K562 (cell line): ENCODE data around the gene THEM4. TPM values are rescaled to one million over a fixed set of nuclear protein-coding genes. Genes with fewer than 3 reads are reported as not detected.

Source experiments
- ATAC-seq: fragments of 200-7000 bp; cut with Tn5 transposase; 3 replicates; pipeline ENCODE4 v1.9.1; 2020; ENCODE audit warnings: moderate library complexity
- BruUV-seq: library from RNA; stranded (reverse); fragments of 400-500 nt; replicated peaks from 2 replicates; lab custom pipeline; 2021; lab: Mats Ljungman, UMichigan
- CTCF ChIA-PET: fragments of 300-600 bp; formaldehyde crosslinking; extraction: SDS; loops from one replicate; lab custom pipeline; 2021; ENCODE audit warnings: low intra/inter-chr PET ratio; lab: Yijun Ruan, JAX
- POLR2A ChIA-PET: fragments of 300-600, 350-650 bp; sonication (Branson Sonifier 250); formaldehyde crosslinking; extraction: SDS; loops from one replicate; lab custom pipeline; 2021; ENCODE audit warnings: antibody characterized with exemption, inconsistent platforms; lab: Yijun Ruan, JAX
- DNase-seq, 4 experiments: peaks; one replicate each; pipeline versions ENCODE4 v3.0.0 to v3.0.0-alpha.2; 2011 to 2018; ENCODE audit warnings: low spot score in 3 of 4, mixed read lengths in 3 of 4; ENCODE audit errors: extremely low read depth in 1 of 4
- FAIRE-seq: peaks from 2 replicates; lab custom pipeline; 2011; peaks lifted over from hg19 to GRCh38; lab: Jason Lieb, UNC
- H2AFZ ChIP-seq: 2 replicates; pipeline ENCODE4 v1.6.0; 2011; ENCODE audit warnings: low read depth, low read length, control low read depth, inconsistent platforms
- H3K27ac ChIP-seq: fragments of 200-600 bp; 3 replicates; pipeline ENCODE4 v1.8.0; 2011; ENCODE audit warnings: low read depth, mild to moderate bottlenecking, control low read depth, inconsistent platforms, low read length, moderate library complexity, mixed read lengths; ENCODE audit errors: extremely low read depth
- H3K27me3 ChIP-seq, 2 experiments: fragments of 300-600 bp in 1 of 2; 2 replicates in 1 of 2; 3 replicates in 1 of 2; pipeline versions ENCODE4 v1.6.0 to v1.8.0; 2011; ENCODE audit warnings: inconsistent platforms in 2 of 2, low read length in 2 of 2, mild to moderate bottlenecking in 1 of 2, mixed read lengths in 1 of 2, moderate library complexity in 1 of 2; ENCODE audit not compliant: control insufficient read depth in 2 of 2, insufficient read depth in 2 of 2
- H3K36me3 ChIP-seq: fragments of 300-600 bp; 3 replicates; pipeline ENCODE4 v1.8.0; 2011; ENCODE audit warnings: mild to moderate bottlenecking, low read length, inconsistent platforms; ENCODE audit not compliant: control insufficient read depth, insufficient read depth
- H3K4me1 ChIP-seq, 2 experiments: fragments of 200-600 bp in 1 of 2; replicated peaks in 1 of 2; 2 replicates in 1 of 2; 3 replicates in 1 of 2; pipeline versions ENCODE4 v1.5.1 to v1.8.0; 2011; ENCODE audit warnings: inconsistent platforms in 2 of 2, low read length in 2 of 2, mild to moderate bottlenecking in 1 of 2, mixed read lengths in 1 of 2, moderate library complexity in 1 of 2; ENCODE audit not compliant: control insufficient read depth in 2 of 2, insufficient read depth in 2 of 2
- H3K4me2 ChIP-seq: 2 replicates; pipeline ENCODE4 v1.6.1; 2011; ENCODE audit warnings: low read length, control low read depth, inconsistent platforms, mixed read lengths; ENCODE audit not compliant: insufficient read depth
- H3K4me3 ChIP-seq: fragments of 200-600 bp; sonication (generic), shearing (Covaris generic); 2 replicates; pipeline ENCODE4 v1.5.1; 2016; ENCODE audit warnings: control low read depth, inconsistent platforms
- H3K79me2 ChIP-seq: fragments of 200-600 bp; 3 replicates; pipeline ENCODE4 v1.8.0; 2011; ENCODE audit warnings: low read length, inconsistent platforms; ENCODE audit not compliant: control insufficient read depth, insufficient read depth
- H3K9ac ChIP-seq, 2 experiments: 2 replicates each; pipeline versions ENCODE4 v1.6.0 to v1.6.1; 2011; ENCODE audit warnings: low read depth in 2 of 2, low read length in 2 of 2, control low read depth in 1 of 2, inconsistent platforms in 1 of 2, mild to moderate bottlenecking in 1 of 2, mixed read lengths in 1 of 2; ENCODE audit not compliant: insufficient read depth in 1 of 2
- H3K9me1 ChIP-seq: one replicate; pipeline ENCODE4 v1.6.0; 2011; ENCODE audit warnings: inconsistent platforms, mild to moderate bottlenecking, low read length, moderate library complexity; ENCODE audit not compliant: control insufficient read depth, insufficient read depth
- H3K9me3 ChIP-seq: replicated peaks from 2 replicates; pipeline ENCODE4 v1.5.1; 2011; ENCODE audit warnings: low read depth, low read length, inconsistent platforms; ENCODE audit not compliant: control insufficient read depth, insufficient read depth
- H4K20me1 ChIP-seq: replicated peaks from 2 replicates; pipeline ENCODE4 v1.6.1; 2011; ENCODE audit warnings: low read length, inconsistent platforms, mixed read lengths; ENCODE audit not compliant: control insufficient read depth, insufficient read depth
- ADNP ChIP-seq: fragments of 200-800 bp; sonication (Bioruptor generic); IDR thresholded peaks from 2 replicates; pipeline ENCODE4 v1.6.1; 2016; ENCODE audit warnings: missing genetic modification characterization, missing compliant biosample characterization
- ETV6 ChIP-seq, 3 experiments: fragments of 150-350 bp in 1 of 3; sonication (generic) in 1 of 3; formaldehyde crosslinking in 1 of 3; IDR thresholded peaks; 2 replicates each; pipeline versions ENCODE4 v1.6.1 to v1.8.0; 2014 to 2022; ENCODE audit warnings: borderline replicate concordance in 2 of 3, low read depth in 2 of 3, antibody characterized with exemption in 1 of 3, low read length in 1 of 3, mild to moderate bottlenecking in 1 of 3, missing genetic modification reagents in 1 of 3
- HDAC6 ChIP-seq: IDR thresholded peaks from 2 replicates; pipeline ENCODE4 v1.6.1; 2012; ENCODE audit warnings: low read depth, mild to moderate bottlenecking, control low read depth, inconsistent platforms, low read length, moderate library complexity
- HIVEP1 ChIP-seq: fragments of 250-450 bp; sonication (Bioruptor Pico); IDR thresholded peaks from 2 replicates; pipeline ENCODE4 v1.4.0; 2020; ENCODE audit warnings: mild to moderate bottlenecking
- ZNF551 ChIP-seq: fragments of 250-450 bp; sonication (Bioruptor Pico); IDR thresholded peaks from 2 replicates; pipeline ENCODE4 v1.5.0; 2021; ENCODE audit warnings: mild to moderate bottlenecking, moderate library complexity
- ZNF75A ChIP-seq: fragments of 450-650 bp; formaldehyde crosslinking; IDR thresholded peaks from 2 replicates; pipeline ENCODE4 v1.4.0; 2020; ENCODE audit warnings: mild to moderate bottlenecking
- in situ Hi-C: fragments of 300-500 bp; cut with MboI; formaldehyde crosslinking; loops from 4 replicates; pipeline ENCODE4 v1.15.0; 2018; ENCODE audit warnings: inconsistent platforms, mixed read lengths
- intact Hi-C: fragments of 100-400 bp; cut with micrococcal nuclease; formaldehyde crosslinking; loops from 2 replicates; pipeline ENCODE4 v1.14.2; 2022
- polyA plus RNA-seq, 8 experiments: library from polyadenylated mRNA; depleted of rRNA in 4 of 8; stranded (reverse) in 5 of 8; unstranded in 3 of 8; fragments of >200 nt; fragmentation: Nextera tagmentation in 2 of 8; fragmentation: Illumina TruSeq in 1 of 8; extraction: Ambion mirVana in 2 of 8; extraction: Trizol in 1 of 8; gene quantifications; 2 replicates each; pipeline versions ENCODE4 v1.2.1 to v1.2.3, GENCODE V29; 2011 to 2014; ENCODE audit warnings: inconsistent platforms in 1 of 8, missing spikeins in 1 of 8
- total RNA-seq, 7 experiments: library from RNA; depleted of rRNA in 6 of 7; stranded (reverse); fragments of >200 nt in 6 of 7; fragmentation: Illumina TruSeq in 2 of 7; extraction: Trizol in 2 of 7; gene quantifications; 2 replicates each; pipeline versions ENCODE4 v1.2.1 to v1.2.3, GENCODE V29; 2011 to 2021; ENCODE audit warnings: low replicate concordance in 1 of 7
- TF ChIP-seq, protein P1 (sequence below): sonication (generic); formaldehyde crosslinking; IDR thresholded peaks from 2 replicates; pipeline ENCODE4 v1.8.0; 2022; ENCODE audit warnings: mild to moderate bottlenecking, missing genetic modification reagents
- TF ChIP-seq, protein P2 (sequence below): sonication (generic); formaldehyde crosslinking; IDR thresholded peaks from 2 replicates; pipeline ENCODE4 v1.8.0; 2022; ENCODE audit warnings: mild to moderate bottlenecking, missing genetic modification reagents
- TF ChIP-seq, protein P3 (sequence below): fragments of 250-450 bp; sonication (Bioruptor Pico); IDR thresholded peaks from 2 replicates; pipeline ENCODE4 v1.5.0; 2020; ENCODE audit warnings: mild to moderate bottlenecking, borderline replicate concordance
- TF ChIP-seq, protein P4 (sequence below): fragments of 450-650 bp; IDR thresholded peaks from 2 replicates; pipeline ENCODE4 v1.6.1; 2016; ENCODE audit warnings: missing biosample characterization, missing genetic modification characterization
- TF ChIP-seq, protein P5 (sequence below), 2 experiments: IDR thresholded peaks; 2 replicates each; pipeline ENCODE4 v1.6.1; 2011; ENCODE audit warnings: borderline replicate concordance in 1 of 2, control low read depth in 1 of 2, low read depth in 1 of 2, low read length in 1 of 2, mild to moderate bottlenecking in 1 of 2, mixed read lengths in 1 of 2, moderate library complexity in 1 of 2; ENCODE audit not compliant: insufficient read depth in 1 of 2, insufficient read length in 1 of 2, poor library complexity in 1 of 2, severe bottlenecking in 1 of 2; ENCODE audit errors: extremely low read depth in 1 of 2
- TF ChIP-seq, protein P6 (sequence below): fragments of 250-450 bp; sonication (Bioruptor Pico); IDR thresholded peaks from 2 replicates; pipeline ENCODE4 v1.8.0; 2022; ENCODE audit warnings: moderate library complexity, mild to moderate bottlenecking, inconsistent platforms

Gene THEM4
- total and polyA plus RNA-seq, 9 of the 15 experiments (the other 6 are each of a cell fraction or from before 2014, with no cell fraction given) = 8.6 to 71.9 (median 35.3) TPM

DNA sequence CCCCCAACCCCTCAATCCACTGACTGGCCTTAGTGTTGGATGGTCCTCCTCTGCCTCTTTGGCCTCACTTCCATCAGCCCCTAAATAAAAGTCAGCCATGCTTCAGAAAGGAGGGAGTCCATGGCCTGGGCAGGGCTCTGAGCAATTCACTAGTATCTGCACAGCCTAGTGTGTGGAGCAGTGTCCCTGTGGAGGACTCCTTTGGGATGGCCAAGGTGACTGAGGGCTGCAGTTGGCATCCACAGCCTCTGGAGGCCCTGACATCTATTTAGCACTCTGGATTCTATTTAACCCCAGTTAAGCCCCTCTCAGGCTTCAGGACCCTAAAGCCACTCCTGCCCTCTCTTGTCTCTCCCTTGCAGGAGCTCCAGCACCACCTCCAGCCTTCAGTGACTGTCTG is 59.4 kb downstream of the THEM4 start:
- DNase-seq (no peak), ATAC-seq (no peak), FAIRE-seq (no peak)
- Histone ChIP-seq H3K27ac (no peak overlapping the region), H3K9me3 (no peaks in the 10 kb centered on the region), H3K4me2 (no peak overlapping the region), H4K20me1 (0 out of 2 replicates have a peak, but pooled peaks cover 3% of the 10 kb centered on the region), H3K4me3 (no peak overlapping the region), H3K4me1 (peaks cover 8 to 9% of the 10 kb centered on the region in 2 experiments; a peak in 3 of 5 replicates), H3K27me3 (peaks cover 34 to 65% of the 10 kb centered on the region in 2 experiments), H3K9ac (no peak overlapping the region), H3K36me3 (no peaks in the 10 kb centered on the region), H3K79me2 (no peaks in the 10 kb centered on the region), H3K9me1 (peaks cover 4% of the 10 kb centered on the region), H2AFZ (no peak overlapping the region)
- intact Hi-C loops = no loop called here
- POLR2A ChIA-PET = no interaction called here
- BruUV-seq = no TSS peak
- CTCF ChIA-PET = no interaction called here
- in situ Hi-C loops = no loop called here
- TF ChIP-seq, protein P1, sequence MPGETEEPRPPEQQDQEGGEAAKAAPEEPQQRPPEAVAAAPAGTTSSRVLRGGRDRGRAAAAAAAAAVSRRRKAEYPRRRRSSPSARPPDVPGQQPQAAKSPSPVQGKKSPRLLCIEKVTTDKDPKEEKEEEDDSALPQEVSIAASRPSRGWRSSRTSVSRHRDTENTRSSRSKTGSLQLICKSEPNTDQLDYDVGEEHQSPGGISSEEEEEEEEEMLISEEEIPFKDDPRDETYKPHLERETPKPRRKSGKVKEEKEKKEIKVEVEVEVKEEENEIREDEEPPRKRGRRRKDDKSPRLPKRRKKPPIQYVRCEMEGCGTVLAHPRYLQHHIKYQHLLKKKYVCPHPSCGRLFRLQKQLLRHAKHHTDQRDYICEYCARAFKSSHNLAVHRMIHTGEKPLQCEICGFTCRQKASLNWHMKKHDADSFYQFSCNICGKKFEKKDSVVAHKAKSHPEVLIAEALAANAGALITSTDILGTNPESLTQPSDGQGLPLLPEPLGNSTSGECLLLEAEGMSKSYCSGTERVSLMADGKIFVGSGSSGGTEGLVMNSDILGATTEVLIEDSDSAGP (CRISPR knock-in tag) = no peak
- TF ChIP-seq, protein P2, sequence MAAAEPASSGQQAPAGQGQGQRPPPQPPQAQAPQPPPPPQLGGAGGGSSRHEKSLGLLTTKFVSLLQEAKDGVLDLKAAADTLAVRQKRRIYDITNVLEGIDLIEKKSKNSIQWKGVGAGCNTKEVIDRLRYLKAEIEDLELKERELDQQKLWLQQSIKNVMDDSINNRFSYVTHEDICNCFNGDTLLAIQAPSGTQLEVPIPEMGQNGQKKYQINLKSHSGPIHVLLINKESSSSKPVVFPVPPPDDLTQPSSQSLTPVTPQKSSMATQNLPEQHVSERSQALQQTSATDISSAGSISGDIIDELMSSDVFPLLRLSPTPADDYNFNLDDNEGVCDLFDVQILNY (CRISPR knock-in tag) = no peak
- TF ChIP-seq, protein P3, sequence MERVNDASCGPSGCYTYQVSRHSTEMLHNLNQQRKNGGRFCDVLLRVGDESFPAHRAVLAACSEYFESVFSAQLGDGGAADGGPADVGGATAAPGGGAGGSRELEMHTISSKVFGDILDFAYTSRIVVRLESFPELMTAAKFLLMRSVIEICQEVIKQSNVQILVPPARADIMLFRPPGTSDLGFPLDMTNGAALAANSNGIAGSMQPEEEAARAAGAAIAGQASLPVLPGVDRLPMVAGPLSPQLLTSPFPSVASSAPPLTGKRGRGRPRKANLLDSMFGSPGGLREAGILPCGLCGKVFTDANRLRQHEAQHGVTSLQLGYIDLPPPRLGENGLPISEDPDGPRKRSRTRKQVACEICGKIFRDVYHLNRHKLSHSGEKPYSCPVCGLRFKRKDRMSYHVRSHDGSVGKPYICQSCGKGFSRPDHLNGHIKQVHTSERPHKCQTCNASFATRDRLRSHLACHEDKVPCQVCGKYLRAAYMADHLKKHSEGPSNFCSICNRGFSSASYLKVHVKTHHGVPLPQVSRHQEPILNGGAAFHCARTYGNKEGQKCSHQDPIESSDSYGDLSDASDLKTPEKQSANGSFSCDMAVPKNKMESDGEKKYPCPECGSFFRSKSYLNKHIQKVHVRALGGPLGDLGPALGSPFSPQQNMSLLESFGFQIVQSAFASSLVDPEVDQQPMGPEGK (CRISPR knock-in tag) = no peak
- TF ChIP-seq HIVEP1 (CRISPR knock-in tag) (no peak), ADNP (tag) (no peak), ZNF551 (no peak), ETV6 (IDR thresholded peaks at IDR 0.05; ENCODE audit: borderline replicate concordance in 1 of 2, low read depth in 2 of 2, low read length in 1 of 2) (no peak), ETV6 (CRISPR knock-in tag; IDR thresholded peaks at IDR 0.05; ENCODE audit: borderline replicate concordance) (no peak), HDAC6 (no peak), ZNF75A (no peak)
- TF ChIP-seq, protein P4, sequence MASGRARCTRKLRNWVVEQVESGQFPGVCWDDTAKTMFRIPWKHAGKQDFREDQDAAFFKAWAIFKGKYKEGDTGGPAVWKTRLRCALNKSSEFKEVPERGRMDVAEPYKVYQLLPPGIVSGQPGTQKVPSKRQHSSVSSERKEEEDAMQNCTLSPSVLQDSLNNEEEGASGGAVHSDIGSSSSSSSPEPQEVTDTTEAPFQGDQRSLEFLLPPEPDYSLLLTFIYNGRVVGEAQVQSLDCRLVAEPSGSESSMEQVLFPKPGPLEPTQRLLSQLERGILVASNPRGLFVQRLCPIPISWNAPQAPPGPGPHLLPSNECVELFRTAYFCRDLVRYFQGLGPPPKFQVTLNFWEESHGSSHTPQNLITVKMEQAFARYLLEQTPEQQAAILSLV (tag) = no peak
- TF ChIP-seq, protein P5, sequence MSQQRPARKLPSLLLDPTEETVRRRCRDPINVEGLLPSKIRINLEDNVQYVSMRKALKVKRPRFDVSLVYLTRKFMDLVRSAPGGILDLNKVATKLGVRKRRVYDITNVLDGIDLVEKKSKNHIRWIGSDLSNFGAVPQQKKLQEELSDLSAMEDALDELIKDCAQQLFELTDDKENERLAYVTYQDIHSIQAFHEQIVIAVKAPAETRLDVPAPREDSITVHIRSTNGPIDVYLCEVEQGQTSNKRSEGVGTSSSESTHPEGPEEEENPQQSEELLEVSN (IDR thresholded peaks at IDR 0.05; ENCODE audit: borderline replicate concordance in 1 of 2, extremely low read depth in 1 of 2, insufficient read depth in 1 of 2, insufficient read length in 1 of 2, low read depth in 1 of 2, low read length in 1 of 2, poor library complexity in 1 of 2, severe bottlenecking in 1 of 2) = no peak
- TF ChIP-seq, protein P6, sequence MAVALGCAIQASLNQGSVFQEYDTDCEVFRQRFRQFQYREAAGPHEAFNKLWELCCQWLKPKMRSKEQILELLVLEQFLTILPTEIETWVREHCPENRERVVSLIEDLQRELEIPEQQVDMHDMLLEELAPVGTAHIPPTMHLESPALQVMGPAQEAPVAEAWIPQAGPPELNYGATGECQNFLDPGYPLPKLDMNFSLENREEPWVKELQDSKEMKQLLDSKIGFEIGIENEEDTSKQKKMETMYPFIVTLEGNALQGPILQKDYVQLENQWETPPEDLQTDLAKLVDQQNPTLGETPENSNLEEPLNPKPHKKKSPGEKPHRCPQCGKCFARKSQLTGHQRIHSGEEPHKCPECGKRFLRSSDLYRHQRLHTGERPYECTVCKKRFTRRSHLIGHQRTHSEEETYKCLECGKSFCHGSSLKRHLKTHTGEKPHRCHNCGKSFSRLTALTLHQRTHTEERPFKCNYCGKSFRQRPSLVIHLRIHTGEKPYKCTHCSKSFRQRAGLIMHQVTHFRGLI (CRISPR knock-in tag) = no peak
